H1 (cell line): Measurements from ENCODE around the gene SKAP2. TPM values are rescaled to one million over a fixed set of nuclear protein-coding genes. Genes with fewer than 3 reads are reported as not detected.
A peak's percentile ranks its signal among the peaks of the same experiment; 100 is the strongest.

Experiments used
- EP300 ChIP-seq, 2 experiments: IDR thresholded peaks; 1 replicate in 1 of 2; 2 replicates in 1 of 2; pipeline ENCODE4 v1.6.1; 2011 to 2012; ENCODE audit warnings: low read depth in 2 of 2, low read length in 2 of 2, mild to moderate bottlenecking in 2 of 2, borderline replicate concordance in 1 of 2, inconsistent platforms in 1 of 2, moderate library complexity in 1 of 2
- GTF2F1 ChIP-seq: IDR thresholded peaks from 2 replicates; pipeline ENCODE4 v1.6.1; 2012; ENCODE audit warnings: low read depth, low read length, improper control_type of control experiment, borderline replicate concordance
- JUN ChIP-seq: IDR thresholded peaks from 2 replicates; pipeline ENCODE4 v1.6.1; 2011; ENCODE audit warnings: low read depth, mild to moderate bottlenecking, improper control_type of control experiment, low read length
- RBBP5 ChIP-seq: IDR thresholded peaks from 2 replicates; pipeline ENCODE4 v1.7.1; 2012; ENCODE audit warnings: low read depth, mild to moderate bottlenecking, inconsistent platforms, low read length, moderate library complexity, borderline replicate concordance
- SP2 ChIP-seq: IDR thresholded peaks from 2 replicates; pipeline ENCODE4 v1.6.1; 2012; ENCODE audit warnings: mild to moderate bottlenecking, low read length, inconsistent platforms
- YY1 ChIP-seq: IDR thresholded peaks from 2 replicates; pipeline ENCODE4 v1.6.1; 2011; ENCODE audit warnings: low read depth, mild to moderate bottlenecking, low read length
- polyA plus RNA-seq, 7 experiments: library from polyadenylated mRNA; depleted of rRNA in 3 of 7; stranded (reverse) in 5 of 7; unstranded in 2 of 7; fragments of >200 nt in 5 of 7; fragments of 200-250 nt in 2 of 7; gene quantifications; 1 replicate in 5 of 7; 2 replicates in 1 of 7; 4 replicates in 1 of 7; pipeline versions ENCODE4 v1.2.1 to v1.2.3, GENCODE V29; 2011 to 2013; ENCODE audit warnings: missing spikeins in 2 of 7, mixed read lengths in 2 of 7
- total RNA-seq: library from RNA; stranded (reverse); fragmentation: NEBNext Ultra II Directional; extraction: Animal tissue kit (Norgen Biotek cat#: 25700); gene quantifications from 2 replicates; pipeline ENCODE4 v1.2.1, GENCODE V29; 2021
- TF ChIP-seq, protein P1 (sequence below): IDR thresholded peaks from 2 replicates; pipeline ENCODE4 v1.6.1; 2012; ENCODE audit warnings: inconsistent platforms

SKAP2 gene
- total and polyA plus RNA-seq, 2 of the 8 experiments (the other 6 are each of a cell fraction or from before 2014, with no cell fraction given) = 0.53 to 5.1 TPM

DNA sequence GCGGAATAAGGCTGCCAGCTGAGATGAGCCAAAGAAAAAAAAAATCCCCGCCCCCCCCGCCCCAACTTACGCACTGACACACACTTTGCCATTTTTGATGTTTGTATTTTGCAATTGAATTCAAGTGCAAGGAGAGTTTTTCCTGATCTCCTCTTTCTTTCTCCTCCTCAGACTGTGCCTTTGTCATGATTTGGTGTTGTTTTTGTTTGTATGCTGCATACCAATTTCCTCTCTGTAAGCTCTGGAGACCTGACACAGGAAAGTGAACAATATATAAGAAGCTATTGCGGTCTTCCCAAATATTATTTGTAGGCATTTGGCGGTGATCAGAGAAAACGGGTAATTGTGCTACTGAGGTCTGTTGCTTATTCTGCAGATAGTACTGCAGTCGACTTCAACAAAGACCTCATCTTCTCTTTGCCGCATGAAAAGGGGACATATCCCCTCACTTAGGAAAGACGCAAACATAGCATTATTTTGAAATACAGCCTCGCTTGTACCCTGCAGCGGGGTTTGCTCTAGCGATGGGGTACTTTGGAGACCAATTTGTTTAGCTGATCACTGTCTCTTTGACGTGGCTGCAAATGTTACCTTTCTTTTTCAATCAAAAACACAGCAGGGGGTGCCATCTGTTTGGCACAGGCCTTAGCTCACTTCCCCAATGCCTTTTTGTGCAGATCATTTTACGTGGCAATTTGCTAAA, 206.6 kb downstream of the SKAP2 start (continued):
- TF ChIP-seq, protein P1, sequence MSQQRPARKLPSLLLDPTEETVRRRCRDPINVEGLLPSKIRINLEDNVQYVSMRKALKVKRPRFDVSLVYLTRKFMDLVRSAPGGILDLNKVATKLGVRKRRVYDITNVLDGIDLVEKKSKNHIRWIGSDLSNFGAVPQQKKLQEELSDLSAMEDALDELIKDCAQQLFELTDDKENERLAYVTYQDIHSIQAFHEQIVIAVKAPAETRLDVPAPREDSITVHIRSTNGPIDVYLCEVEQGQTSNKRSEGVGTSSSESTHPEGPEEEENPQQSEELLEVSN = no peak
- TF ChIP-seq YY1 (no peak), GTF2F1 (no peak), SP2 (no peak), RBBP5 (no peak), JUN (no peak), EP300 (IDR thresholded peaks at IDR 0.05; ENCODE audit: borderline replicate concordance in 1 of 2, low read depth in 2 of 2, low read length in 2 of 2) (peak in 1 of 2 experiments; percentile 13; a peak in 1 of 3 replicates)
- TF ChIP-seq, all 59 proteins: peak for 2
